Measurements from ENCODE around the gene PTGR1. TPM values are rescaled to one million over a fixed set of nuclear protein-coding genes. Genes with fewer than 3 reads are reported as not detected.
"Not testable (repeated sequence)": the region's sequence is repeated elsewhere in the genome, so short reads cannot be mapped to it uniquely, and the experiment has no call there.

Gene PTGR1
- total RNA-seq, 4 donors from 2014 or later: 18.6 to 51.4 (median 42.4) TPM

DNA sequence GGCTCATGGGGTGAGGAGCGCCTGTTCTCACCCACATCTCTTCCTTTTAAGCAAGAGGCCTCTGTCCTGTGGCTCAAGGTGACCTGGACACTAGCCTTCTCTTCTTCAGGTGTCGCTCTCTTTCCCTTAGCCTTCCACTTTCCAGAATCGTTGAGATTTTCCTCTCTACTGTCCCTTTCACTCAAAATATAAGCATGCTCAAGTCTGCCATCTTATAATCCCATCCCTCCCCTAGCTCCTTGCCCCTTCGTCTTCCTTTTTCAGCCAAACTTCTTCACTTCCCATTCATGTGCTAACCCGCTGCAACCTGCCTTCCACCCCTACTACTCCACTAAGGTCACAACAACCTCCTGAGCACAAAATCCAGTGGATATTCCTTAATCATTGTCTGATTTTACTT lies 13.1 kb downstream of the PTGR1 start:
- WGBS: 95% methylated on average over 5 of the region's 5 CpGs
- TF ChIP-seq POLR2AphosphoS5 (IDR thresholded peaks at IDR 0.05) (no peak), CTCF (IDR thresholded peaks at IDR 0.05) (no peak), POLR2A (IDR thresholded peaks at IDR 0.05) (no peak), EP300 (IDR thresholded peaks at IDR 0.05) (no peak)
- Histone ChIP-seq H3K27me3 (no peaks in the 10 kb centered on the region), H3K4me3 (no peak overlapping the region), H3K27ac (no peak overlapping the region), H3K9me3 (no peaks in the 10 kb centered on the region), H3K36me3 (peaks cover 58% of the 10 kb centered on the region), H3K4me1 (no peaks in the 10 kb centered on the region)
- DNase-seq (ENCODE audit: low spot score in 2 of 2): no peak

DNA sequence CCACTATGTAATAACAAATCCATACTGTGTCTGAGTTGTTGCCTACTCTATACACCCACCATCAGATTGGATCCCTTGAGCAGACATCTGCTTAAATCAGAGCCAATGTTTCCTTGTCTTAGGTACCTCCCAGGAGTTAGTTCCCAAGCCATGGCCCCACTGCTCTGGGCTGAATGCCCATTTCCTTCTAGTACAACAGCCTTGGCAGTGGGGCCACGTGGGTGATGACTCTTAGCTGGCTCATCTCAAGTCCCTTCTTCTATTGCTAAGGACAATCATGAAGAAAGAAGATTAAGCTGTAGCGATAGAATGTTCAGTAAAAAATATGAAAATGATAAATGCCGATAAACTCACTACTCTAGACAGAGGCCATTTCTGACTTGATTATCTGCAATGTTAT lies 16.6 kb downstream of the PTGR1 start:
- Histone ChIP-seq H3K27me3 (no peaks in the 10 kb centered on the region), H3K9me3 (no peaks in the 10 kb centered on the region), H3K4me3 (no peak overlapping the region), H3K4me1 (no peaks in the 10 kb centered on the region), H3K27ac (no peak overlapping the region), H3K36me3 (peaks cover 75% of the 10 kb centered on the region)
- TF ChIP-seq POLR2A (IDR thresholded peaks at IDR 0.05) (no peak), EP300 (IDR thresholded peaks at IDR 0.05) (no peak), CTCF (IDR thresholded peaks at IDR 0.05) (no peak), POLR2AphosphoS5 (IDR thresholded peaks at IDR 0.05) (no peak)
- WGBS: 78% methylated on average over 3 of the region's 3 CpGs
- DNase-seq (ENCODE audit: low spot score in 2 of 2): no peak

DNA sequence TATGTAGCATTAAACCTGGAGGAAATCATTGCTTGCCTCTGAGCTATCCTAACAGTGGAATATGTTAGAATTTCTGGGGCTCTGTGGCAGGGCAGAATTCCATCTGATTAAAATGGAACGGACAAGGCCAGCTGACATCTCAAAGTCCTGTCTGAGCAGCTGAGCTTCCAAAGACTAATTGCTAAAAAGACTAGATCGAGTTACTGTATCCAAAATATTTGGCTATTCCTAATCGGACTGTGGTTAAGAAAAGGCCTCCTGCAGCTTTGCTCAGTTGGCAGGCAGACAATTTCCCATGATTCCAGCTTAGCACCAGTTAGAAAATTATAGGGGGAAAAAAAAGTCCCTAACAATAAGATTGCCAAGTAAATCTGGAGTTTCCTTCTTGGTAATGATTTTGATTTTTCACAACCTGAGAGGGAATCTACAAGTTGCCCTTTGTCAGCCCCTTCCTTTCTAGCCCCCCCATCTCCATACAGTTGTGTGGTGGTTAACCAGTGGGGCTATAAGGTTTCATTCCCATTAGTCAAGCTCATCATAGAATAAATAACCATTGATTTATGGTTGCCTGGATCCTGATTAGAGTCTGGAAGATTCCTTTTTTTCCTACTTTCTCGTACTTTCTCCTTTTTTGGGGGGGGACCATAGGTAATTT lies 26.4 kb downstream of the PTGR1 start:
- Histone ChIP-seq H3K4me1 (no peaks in the 10 kb centered on the region), H3K36me3 (peaks cover 95% of the 10 kb centered on the region), H3K27me3 (no peaks in the 10 kb centered on the region), H3K9me3 (no peaks in the 10 kb centered on the region), H3K4me3 (no peak overlapping the region), H3K27ac (no peak overlapping the region)
- TF ChIP-seq CTCF (IDR thresholded peaks at IDR 0.05) (no peak), POLR2A (IDR thresholded peaks at IDR 0.05) (no peak), POLR2AphosphoS5 (IDR thresholded peaks at IDR 0.05) (no peak), EP300 (IDR thresholded peaks at IDR 0.05) (no peak)
- no peak for DNase-seq (ENCODE audit: low spot score in 2 of 2)
- 65% methylated on average over 4 of the region's 4 CpGs for WGBS

GRCh38 chr9:111568127-111568526 lies 31.3 kb downstream of the PTGR1 start:
- WGBS: 86% methylated on average over 4 of the region's 4 CpGs
- H3K36me3 ChIP-seq: peaks cover 98% of the 10 kb centered on the region

GRCh38 chr9:111566234-111566633 lies 33.2 kb downstream of the PTGR1 start:
- Histone ChIP-seq H3K27ac (no peak overlapping the region), H3K4me1 (no peaks in the 10 kb centered on the region), H3K9me3 (no peaks in the 10 kb centered on the region), H3K36me3 (peaks cover 87% of the 10 kb centered on the region), H3K27me3 (no peaks in the 10 kb centered on the region), H3K4me3 (no peak overlapping the region)
- TF ChIP-seq CTCF (IDR thresholded peaks at IDR 0.05) (no peak), POLR2A (IDR thresholded peaks at IDR 0.05) (no peak), POLR2AphosphoS5 (IDR thresholded peaks at IDR 0.05) (no peak), EP300 (IDR thresholded peaks at IDR 0.05) (no peak)
- DNase-seq (ENCODE audit: low spot score in 2 of 2): no peak
- WGBS: 27% methylated on average over 1 of the region's 1 CpG

More at GRCh38 chr9:111568127-111568526, 31.3 kb downstream of the PTGR1 start:
- H3K27ac ChIP-seq; DNase-seq (ENCODE audit: low spot score in 2 of 2); H3K9me3 ChIP-seq; H3K4me1 ChIP-seq; H3K4me3 ChIP-seq; H3K27me3 ChIP-seq: not testable (repeated sequence)
